WTC11 (cell line): ENCODE data around the gene LMO1. TPM values are rescaled to one million over a fixed set of nuclear protein-coding genes. Genes with fewer than 3 reads are reported as not detected.

Experiments
- ATAC-seq: fragments of 200-7000 bp; cut with Tn5 transposase; 2 replicates; pipeline ENCODE4 v1.10.0; 2021; ENCODE audit warnings: mild to moderate bottlenecking, moderate library complexity
- CTCF ChIA-PET: fragments of 300-600 bp; sonication (Branson Sonifier 250); formaldehyde crosslinking; loops from one replicate; lab custom pipeline; 2021; ENCODE audit warnings: antibody characterized with exemption; lab: Charles Lee
- POLR2A ChIA-PET: fragments of 350-600 bp; sonication (Branson Sonifier 250); formaldehyde crosslinking; loops from one replicate; lab custom pipeline; 2021; ENCODE audit warnings: antibody characterized with exemption; lab: Charles Lee
- DNase-seq: peaks from one replicate; pipeline ENCODE4 v3.0.0; 2021; ENCODE audit warnings: low spot score
- H3K27ac Mint-ChIP-seq: 2 replicates; pipeline ENCODE4 v1.8.0; 2021; ENCODE audit warnings: mixed read lengths
- H3K27me3 Mint-ChIP-seq: 2 replicates; pipeline ENCODE4 v1.8.0; 2021; ENCODE audit warnings: low read depth, mild to moderate bottlenecking, moderate library complexity, mixed read lengths
- H3K36me3 Mint-ChIP-seq: 2 replicates; pipeline ENCODE4 v1.8.0; 2021; ENCODE audit warnings: mixed read lengths
- H3K4me1 Mint-ChIP-seq: 2 replicates; pipeline ENCODE4 v1.8.0; 2022; ENCODE audit warnings: mixed read lengths
- H3K4me3 Mint-ChIP-seq: 2 replicates; pipeline ENCODE4 v1.8.0; 2021; ENCODE audit warnings: mild to moderate bottlenecking, moderate library complexity, mixed read lengths
- H3K9me3 Mint-ChIP-seq: 2 replicates; pipeline ENCODE4 v1.8.0; 2021; ENCODE audit warnings: mixed read lengths
- EMX1 ChIP-seq: fragments of 250-450 bp; sonication (Bioruptor Pico); IDR thresholded peaks from 2 replicates; pipeline ENCODE4 v1.8.0; 2021; ENCODE audit warnings: mild to moderate bottlenecking
- ETV6 ChIP-seq: sonication (generic); formaldehyde crosslinking; IDR thresholded peaks from 2 replicates; pipeline ENCODE4 v1.8.1; 2022; ENCODE audit warnings: mild to moderate bottlenecking, missing genetic modification reagents
- FOXJ3 ChIP-seq: sonication (generic); formaldehyde crosslinking; IDR thresholded peaks from 2 replicates; pipeline ENCODE4 v1.9.0; 2021; ENCODE audit warnings: missing genetic modification reagents, mild to moderate bottlenecking, borderline replicate concordance
- GTF2I ChIP-seq: fragments of 250-450 bp; sonication (Bioruptor Pico); conservative IDR thresholded peaks from 2 replicates; pipeline ENCODE4 v1.4.0; 2021; ENCODE audit warnings: mild to moderate bottlenecking
- HMGA2 ChIP-seq: fragments of 250-450 bp; sonication (Bioruptor Pico); IDR thresholded peaks from 2 replicates; pipeline ENCODE4 v1.4.0; 2021; ENCODE audit warnings: mild to moderate bottlenecking, moderate library complexity
- NFYB ChIP-seq: sonication (generic); formaldehyde crosslinking; conservative IDR thresholded peaks from 2 replicates; pipeline ENCODE4 v1.8.0; 2022; ENCODE audit warnings: low read depth, missing genetic modification reagents
- RELA ChIP-seq: sonication (generic); formaldehyde crosslinking; IDR thresholded peaks from 2 replicates; pipeline ENCODE4 v1.8.1; 2022; ENCODE audit warnings: missing genetic modification reagents, mild to moderate bottlenecking, borderline replicate concordance
- SMAD4 ChIP-seq: sonication (generic); formaldehyde crosslinking; IDR thresholded peaks from 2 replicates; pipeline ENCODE4 v1.8.0; 2022; ENCODE audit warnings: mild to moderate bottlenecking, missing genetic modification reagents
- SOX15 ChIP-seq: fragments of 250-450 bp; sonication (Bioruptor Pico); IDR thresholded peaks from 2 replicates; pipeline ENCODE4 v1.9.0; 2021; ENCODE audit warnings: mild to moderate bottlenecking
- SP1 ChIP-seq: sonication (generic); formaldehyde crosslinking; conservative IDR thresholded peaks from 2 replicates; pipeline ENCODE4 v1.8.1; 2022; ENCODE audit warnings: missing genetic modification reagents
- USF1 ChIP-seq: sonication (generic); formaldehyde crosslinking; IDR thresholded peaks from 2 replicates; pipeline ENCODE4 v1.8.0; 2022; ENCODE audit warnings: mild to moderate bottlenecking, missing genetic modification reagents
- ZNF263 ChIP-seq: sonication (generic); formaldehyde crosslinking; IDR thresholded peaks from 2 replicates; pipeline ENCODE4 v1.8.1; 2022; ENCODE audit warnings: low read depth, mild to moderate bottlenecking, moderate library complexity, missing genetic modification reagents
- ZNF425 ChIP-seq: fragments of 250-450 bp; sonication (Bioruptor Pico); conservative IDR thresholded peaks from 2 replicates; pipeline ENCODE4 v1.9.0; 2021; ENCODE audit warnings: mild to moderate bottlenecking
- ZNF512 ChIP-seq: sonication (generic); formaldehyde crosslinking; IDR thresholded peaks from 2 replicates; pipeline ENCODE4 v1.8.1; 2022; ENCODE audit warnings: missing genetic modification reagents, borderline replicate concordance
- total RNA-seq: library from RNA; stranded (reverse); gene quantifications from 3 replicates; pipeline ENCODE4 v1.2.3, GENCODE V29; 2021
- TF ChIP-seq, protein P1 (sequence below): sonication (generic); formaldehyde crosslinking; IDR thresholded peaks from 2 replicates; pipeline ENCODE4 v1.8.1; 2022; ENCODE audit warnings: low read depth, mild to moderate bottlenecking, moderate library complexity, missing genetic modification reagents, borderline replicate concordance
- TF ChIP-seq, protein P2 (sequence below): fragments of 200-600 bp; IDR thresholded peaks from 2 replicates; pipeline ENCODE4 v1.8.0; 2022; ENCODE audit warnings: antibody characterized with exemption
- TF ChIP-seq, protein P3 (sequence below): fragments of 250-450 bp; sonication (Bioruptor Pico); IDR thresholded peaks from 2 replicates; pipeline ENCODE4 v1.9.0; 2021; ENCODE audit warnings: mild to moderate bottlenecking
- TF ChIP-seq, protein P4 (sequence below): sonication (generic); formaldehyde crosslinking; IDR thresholded peaks from 2 replicates; pipeline ENCODE4 v1.8.0; 2022; ENCODE audit warnings: mild to moderate bottlenecking, missing genetic modification reagents
- TF ChIP-seq, protein P5 (sequence below): sonication (generic); formaldehyde crosslinking; conservative IDR thresholded peaks from 2 replicates; pipeline ENCODE4 v1.8.1; 2022; ENCODE audit warnings: mild to moderate bottlenecking, missing genetic modification reagents

LMO1 gene
- total RNA-seq, 1 experiment from 2014 or later: 0.44 TPM

DNA sequence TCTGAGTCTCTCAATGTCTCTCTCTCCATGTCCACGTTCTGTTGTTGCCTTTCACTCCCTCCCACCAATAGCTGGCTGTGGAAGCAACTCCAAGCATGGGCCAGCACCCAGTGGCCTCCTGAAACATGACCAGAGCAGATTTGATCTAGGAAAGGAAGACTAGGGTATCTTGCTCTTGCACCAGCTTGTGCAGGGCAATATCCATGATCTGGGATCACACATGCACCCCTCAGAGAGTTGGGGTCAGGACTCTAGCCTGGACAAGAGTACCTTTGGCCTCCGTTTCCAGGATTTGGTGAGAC is 60.3 kb downstream of the LMO1 start (continued):
- TF ChIP-seq, protein P1, sequence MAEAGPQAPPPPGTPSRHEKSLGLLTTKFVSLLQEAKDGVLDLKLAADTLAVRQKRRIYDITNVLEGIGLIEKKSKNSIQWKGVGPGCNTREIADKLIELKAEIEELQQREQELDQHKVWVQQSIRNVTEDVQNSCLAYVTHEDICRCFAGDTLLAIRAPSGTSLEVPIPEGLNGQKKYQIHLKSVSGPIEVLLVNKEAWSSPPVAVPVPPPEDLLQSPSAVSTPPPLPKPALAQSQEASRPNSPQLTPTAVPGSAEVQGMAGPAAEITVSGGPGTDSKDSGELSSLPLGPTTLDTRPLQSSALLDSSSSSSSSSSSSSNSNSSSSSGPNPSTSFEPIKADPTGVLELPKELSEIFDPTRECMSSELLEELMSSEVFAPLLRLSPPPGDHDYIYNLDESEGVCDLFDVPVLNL (CRISPR knock-in tag): no peak
- TF ChIP-seq EMX1 (no peak), ZNF263 (no peak)

DNA sequence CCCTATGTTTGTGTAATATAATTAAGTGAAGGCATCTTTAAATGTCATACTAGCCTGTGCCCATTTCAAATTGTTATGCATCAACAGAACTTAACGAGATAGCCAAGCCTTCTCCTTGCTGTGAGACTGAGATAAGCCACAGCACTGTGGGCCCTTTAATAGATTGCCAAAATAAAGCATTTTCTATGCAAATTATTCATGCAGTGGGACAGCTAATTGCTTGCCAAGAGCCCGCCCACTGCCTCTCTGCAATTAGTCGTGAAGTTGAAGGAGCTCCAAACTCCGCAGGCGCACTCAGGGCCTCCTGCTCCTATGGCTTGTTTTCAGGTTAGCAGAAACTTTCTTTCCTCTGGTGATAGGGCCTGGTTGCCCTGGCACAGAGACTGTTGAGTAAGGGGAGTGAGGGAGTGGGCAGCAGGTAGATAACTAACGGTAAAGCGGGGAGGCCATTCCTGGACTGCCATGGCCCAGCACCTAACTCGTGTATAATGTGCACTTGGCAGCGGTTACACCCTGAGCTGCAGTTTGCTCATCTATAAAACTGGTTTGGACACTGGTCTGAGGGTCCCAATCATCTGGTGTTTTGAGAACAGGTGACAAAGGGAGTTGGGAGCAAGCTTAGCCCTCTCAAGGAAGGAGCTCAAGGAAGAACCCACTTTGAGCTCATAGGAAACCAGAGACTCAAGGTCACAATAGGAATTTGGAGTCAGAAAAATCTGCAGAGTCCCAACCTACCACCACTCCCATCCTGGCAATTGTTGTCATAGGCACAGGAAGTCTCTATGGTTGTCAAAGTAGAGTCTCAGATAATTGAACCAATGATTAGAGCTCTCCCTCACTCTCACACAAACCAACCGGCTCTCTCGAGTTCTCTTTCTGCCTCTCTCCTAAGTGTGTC is 60.9 kb downstream of the LMO1 start:
- DNase-seq (no peak), ATAC-seq (no peak)
- Mint-ChIP-seq H3K4me1 (peaks cover 16% of the 10 kb centered on the region), H3K36me3 (no peaks in the 10 kb centered on the region), H3K9me3 (no peaks in the 10 kb centered on the region), H3K27me3 (peaks cover 18% of the 10 kb centered on the region), H3K4me3 (no peak overlapping the region), H3K27ac (no peak overlapping the region)
- ChIA-PET POLR2A (no interaction called here), CTCF (interaction anchor here (1.9 to 2.4 kb wide), 3 partner anchors 10 to 21 kb away, joined by 3 to 19 read pairs (median 5); no protein-coding TSS in a partner anchor)
- TF ChIP-seq, protein P2, sequence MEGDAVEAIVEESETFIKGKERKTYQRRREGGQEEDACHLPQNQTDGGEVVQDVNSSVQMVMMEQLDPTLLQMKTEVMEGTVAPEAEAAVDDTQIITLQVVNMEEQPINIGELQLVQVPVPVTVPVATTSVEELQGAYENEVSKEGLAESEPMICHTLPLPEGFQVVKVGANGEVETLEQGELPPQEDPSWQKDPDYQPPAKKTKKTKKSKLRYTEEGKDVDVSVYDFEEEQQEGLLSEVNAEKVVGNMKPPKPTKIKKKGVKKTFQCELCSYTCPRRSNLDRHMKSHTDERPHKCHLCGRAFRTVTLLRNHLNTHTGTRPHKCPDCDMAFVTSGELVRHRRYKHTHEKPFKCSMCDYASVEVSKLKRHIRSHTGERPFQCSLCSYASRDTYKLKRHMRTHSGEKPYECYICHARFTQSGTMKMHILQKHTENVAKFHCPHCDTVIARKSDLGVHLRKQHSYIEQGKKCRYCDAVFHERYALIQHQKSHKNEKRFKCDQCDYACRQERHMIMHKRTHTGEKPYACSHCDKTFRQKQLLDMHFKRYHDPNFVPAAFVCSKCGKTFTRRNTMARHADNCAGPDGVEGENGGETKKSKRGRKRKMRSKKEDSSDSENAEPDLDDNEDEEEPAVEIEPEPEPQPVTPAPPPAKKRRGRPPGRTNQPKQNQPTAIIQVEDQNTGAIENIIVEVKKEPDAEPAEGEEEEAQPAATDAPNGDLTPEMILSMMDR: no peak
- TF ChIP-seq, protein P3, sequence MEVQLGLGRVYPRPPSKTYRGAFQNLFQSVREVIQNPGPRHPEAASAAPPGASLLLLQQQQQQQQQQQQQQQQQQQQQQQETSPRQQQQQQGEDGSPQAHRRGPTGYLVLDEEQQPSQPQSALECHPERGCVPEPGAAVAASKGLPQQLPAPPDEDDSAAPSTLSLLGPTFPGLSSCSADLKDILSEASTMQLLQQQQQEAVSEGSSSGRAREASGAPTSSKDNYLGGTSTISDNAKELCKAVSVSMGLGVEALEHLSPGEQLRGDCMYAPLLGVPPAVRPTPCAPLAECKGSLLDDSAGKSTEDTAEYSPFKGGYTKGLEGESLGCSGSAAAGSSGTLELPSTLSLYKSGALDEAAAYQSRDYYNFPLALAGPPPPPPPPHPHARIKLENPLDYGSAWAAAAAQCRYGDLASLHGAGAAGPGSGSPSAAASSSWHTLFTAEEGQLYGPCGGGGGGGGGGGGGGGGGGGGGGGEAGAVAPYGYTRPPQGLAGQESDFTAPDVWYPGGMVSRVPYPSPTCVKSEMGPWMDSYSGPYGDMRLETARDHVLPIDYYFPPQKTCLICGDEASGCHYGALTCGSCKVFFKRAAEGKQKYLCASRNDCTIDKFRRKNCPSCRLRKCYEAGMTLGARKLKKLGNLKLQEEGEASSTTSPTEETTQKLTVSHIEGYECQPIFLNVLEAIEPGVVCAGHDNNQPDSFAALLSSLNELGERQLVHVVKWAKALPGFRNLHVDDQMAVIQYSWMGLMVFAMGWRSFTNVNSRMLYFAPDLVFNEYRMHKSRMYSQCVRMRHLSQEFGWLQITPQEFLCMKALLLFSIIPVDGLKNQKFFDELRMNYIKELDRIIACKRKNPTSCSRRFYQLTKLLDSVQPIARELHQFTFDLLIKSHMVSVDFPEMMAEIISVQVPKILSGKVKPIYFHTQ: no peak
- TF ChIP-seq ETV6 (CRISPR knock-in tag): no peak
- TF ChIP-seq, protein P4, sequence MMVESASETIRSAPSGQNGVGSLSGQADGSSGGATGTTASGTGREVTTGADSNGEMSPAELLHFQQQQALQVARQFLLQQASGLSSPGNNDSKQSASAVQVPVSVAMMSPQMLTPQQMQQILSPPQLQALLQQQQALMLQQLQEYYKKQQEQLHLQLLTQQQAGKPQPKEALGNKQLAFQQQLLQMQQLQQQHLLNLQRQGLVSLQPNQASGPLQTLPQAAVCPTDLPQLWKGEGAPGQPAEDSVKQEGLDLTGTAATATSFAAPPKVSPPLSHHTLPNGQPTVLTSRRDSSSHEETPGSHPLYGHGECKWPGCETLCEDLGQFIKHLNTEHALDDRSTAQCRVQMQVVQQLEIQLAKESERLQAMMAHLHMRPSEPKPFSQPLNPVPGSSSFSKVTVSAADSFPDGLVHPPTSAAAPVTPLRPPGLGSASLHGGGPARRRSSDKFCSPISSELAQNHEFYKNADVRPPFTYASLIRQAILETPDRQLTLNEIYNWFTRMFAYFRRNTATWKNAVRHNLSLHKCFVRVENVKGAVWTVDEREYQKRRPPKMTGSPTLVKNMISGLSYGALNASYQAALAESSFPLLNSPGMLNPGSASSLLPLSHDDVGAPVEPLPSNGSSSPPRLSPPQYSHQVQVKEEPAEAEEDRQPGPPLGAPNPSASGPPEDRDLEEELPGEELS (CRISPR knock-in tag): no peak
- TF ChIP-seq FOXJ3: no peak
- no peak for TF ChIP-seq NFYB (CRISPR knock-in tag)
- no peak for TF ChIP-seq GTF2I (CRISPR knock-in tag)
- TF ChIP-seq ZNF512 (CRISPR knock-in tag): no peak
- TF ChIP-seq SOX15 (CRISPR knock-in tag): no peak
- no peak for TF ChIP-seq SMAD4
- TF ChIP-seq, protein P5, sequence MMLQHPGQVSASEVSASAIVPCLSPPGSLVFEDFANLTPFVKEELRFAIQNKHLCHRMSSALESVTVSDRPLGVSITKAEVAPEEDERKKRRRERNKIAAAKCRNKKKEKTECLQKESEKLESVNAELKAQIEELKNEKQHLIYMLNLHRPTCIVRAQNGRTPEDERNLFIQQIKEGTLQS (CRISPR knock-in tag): no peak
- no peak for TF ChIP-seq SP1 (CRISPR knock-in tag)
- no peak for TF ChIP-seq RELA (CRISPR knock-in tag)
- no peak for TF ChIP-seq ZNF425
- no peak for TF ChIP-seq HMGA2 (CRISPR knock-in tag)
- no peak for TF ChIP-seq USF1 (CRISPR knock-in tag)
